ENCODE measurements around the gene GRM8.

The GRM8 gene

DNA sequence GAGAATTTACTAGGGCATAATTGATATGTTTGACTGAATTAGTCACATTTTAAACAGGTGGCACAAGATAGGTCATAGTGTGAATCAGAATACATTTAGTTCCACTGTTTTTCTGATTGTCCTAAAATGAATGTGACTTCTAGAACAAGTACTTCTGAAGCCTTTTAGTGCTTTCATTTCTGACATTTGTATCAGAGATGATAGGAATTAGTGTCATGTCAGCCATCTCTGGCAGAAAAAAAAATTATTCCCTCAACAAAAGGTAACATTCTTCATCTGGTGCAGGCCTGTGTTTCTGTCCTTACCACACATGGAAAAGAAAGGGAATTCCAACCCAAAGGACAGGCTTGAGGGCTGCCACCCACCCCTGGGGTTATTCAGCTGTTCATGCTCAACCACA, 21.3 kb downstream of the GRM8 start:
- DNase-seq (ENCODE audit: low read depth in 2 of 2): no peak

- no peak for DNase-seq (ENCODE audit: low read depth in 2 of 2)
Observed at GRCh38 chr7:127230192-127230925, 22.4 kb downstream of the GRM8 start.

- DNase-seq (ENCODE audit: low read depth in 2 of 2): no peak
Observed at GRCh38 chr7:127226685-127227374, 25.9 kb downstream of the GRM8 start.

DNA sequence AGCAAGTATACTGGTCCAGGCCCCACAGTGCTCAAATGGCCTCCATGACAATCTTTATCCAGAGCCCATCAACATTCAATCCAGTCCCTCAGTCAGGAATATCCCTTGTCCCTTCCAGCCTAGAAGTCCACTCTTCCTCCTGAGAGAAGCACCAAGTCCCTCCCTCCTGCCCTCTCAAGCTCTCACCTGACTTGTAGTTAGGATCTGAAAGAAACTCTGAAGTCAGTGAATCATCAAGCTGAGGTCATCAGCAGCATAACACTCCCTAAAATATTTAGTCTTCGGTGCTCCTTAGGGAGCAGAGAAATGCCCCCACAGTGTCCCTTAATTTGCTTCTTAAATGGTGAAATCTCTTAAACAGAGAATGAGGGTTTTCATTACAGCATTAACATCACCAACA, 31.0 kb downstream of the GRM8 start:
- no peak for DNase-seq (ENCODE audit: low read depth in 2 of 2)

- no peak for DNase-seq (ENCODE audit: low read depth in 2 of 2)
Observed at GRCh38 chr7:127214956-127215718, 37.6 kb downstream of the GRM8 start.

- no peak for DNase-seq (ENCODE audit: low read depth in 2 of 2)
Observed at GRCh38 chr7:127209886-127210285, 42.9 kb downstream of the GRM8 start.

DNA sequence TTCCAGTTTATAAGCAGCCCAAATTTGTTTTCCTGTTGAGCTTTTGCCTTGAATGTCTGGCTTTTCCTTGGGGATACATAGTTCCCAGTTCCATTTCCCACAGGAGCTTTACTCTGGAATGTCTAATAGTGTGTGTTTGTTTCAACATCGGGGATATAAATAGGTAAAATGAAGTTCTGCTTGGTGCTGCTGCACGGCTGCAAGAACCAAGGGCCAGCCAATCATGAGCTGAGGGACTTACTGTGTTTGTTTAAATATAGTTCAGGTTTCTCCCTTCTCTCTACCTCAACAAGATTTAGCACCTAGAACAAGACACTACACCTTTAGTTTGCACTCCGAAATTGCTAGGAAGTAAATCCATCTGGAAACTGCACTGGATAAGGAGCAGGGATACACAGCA, 43.9 kb downstream of the GRM8 start:
- no peak for DNase-seq (ENCODE audit: low read depth in 2 of 2)

- DNase-seq (ENCODE audit: low read depth in 2 of 2): no peak
Observed at GRCh38 chr7:127208351-127208750, 44.4 kb downstream of the GRM8 start.

DNA sequence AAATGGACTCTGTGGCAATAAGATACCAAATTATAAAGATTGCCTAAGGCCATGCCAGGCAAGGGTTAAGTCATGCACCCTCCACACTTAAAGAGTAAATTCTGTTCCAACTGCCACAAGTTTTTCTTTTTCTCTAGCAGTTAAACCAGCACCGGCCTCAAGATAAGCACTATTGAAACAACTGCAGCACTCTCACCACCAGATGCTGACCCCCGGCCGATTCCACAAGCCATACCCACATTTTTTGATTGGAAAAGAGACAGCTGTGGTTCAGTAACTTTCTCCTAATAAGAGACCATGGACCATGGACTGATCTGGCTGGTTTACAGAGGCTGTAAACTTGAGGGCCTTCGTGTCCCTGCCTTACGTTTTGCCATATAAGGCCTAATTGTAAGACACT, 44.9 kb downstream of the GRM8 start:
- no peak for DNase-seq (ENCODE audit: low read depth in 2 of 2)

DNA sequence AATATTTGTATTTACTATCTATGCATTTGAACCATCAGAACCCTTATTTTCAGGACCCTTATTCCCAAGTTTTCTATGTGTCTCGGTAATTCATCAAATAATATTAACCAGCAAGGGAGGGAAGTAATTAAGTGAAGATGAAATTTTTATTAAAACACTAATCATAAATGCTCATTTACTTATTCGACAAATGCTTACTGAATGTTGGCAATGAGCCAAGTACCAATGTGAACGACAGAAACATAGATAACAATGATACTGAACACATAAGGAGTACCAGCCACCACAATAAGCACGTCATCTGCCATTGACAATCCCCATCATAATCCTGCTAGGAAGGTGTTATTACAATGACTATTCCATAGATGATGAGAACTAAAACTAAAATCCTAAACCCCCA, 45.5 kb downstream of the GRM8 start:
- no peak for DNase-seq (ENCODE audit: low read depth in 2 of 2)

DNA sequence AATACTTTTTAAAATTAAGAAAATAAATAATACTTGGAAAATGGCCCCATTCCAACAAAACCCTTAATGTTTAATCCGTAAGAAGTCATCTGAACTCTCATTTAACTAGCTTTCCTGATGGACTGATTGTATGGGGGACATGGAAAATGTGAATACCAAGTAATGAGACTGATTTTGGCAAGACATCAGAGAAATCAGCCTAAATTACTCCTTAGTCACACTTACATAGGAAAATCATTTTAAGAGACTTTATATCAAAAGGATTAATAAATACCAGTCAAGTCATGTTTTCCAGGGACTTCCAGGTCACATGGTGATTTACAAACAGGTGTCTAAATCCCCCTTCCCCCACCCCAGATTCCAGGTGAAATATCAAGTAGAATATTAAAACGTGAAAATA, 58.2 kb downstream of the GRM8 start:
- DNase-seq (ENCODE audit: low read depth in 2 of 2): no peak

GRCh38 chr7:127189886-127190285, 62.9 kb downstream of the GRM8 start:
- no peak for DNase-seq (ENCODE audit: low read depth in 2 of 2)

GRCh38 chr7:127189074-127189473, 63.7 kb downstream of the GRM8 start:
- no peak for DNase-seq (ENCODE audit: low read depth in 2 of 2)

GRCh38 chr7:127187740-127188139, 65.0 kb downstream of the GRM8 start:
- no peak for DNase-seq (ENCODE audit: low read depth in 2 of 2)

DNA sequence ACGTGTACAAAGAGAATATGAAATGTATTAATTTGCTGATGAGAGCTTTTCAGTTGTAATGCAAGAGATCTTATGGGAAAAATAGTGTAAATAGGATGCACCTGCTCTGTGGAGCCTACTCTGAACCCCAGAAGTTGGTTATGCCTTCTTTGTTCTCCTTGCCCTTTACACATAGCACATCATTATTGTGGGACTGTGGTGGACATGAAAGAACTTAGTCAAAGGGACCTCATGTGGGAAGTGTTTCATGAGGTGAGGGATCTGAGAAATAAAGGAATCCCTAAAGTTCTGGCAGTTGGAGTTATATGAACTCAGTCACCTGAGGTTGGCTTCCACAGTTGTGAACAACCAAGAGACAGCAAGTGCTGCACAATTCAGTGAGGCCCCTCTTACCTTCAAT, 66.1 kb downstream of the GRM8 start:
- DNase-seq (ENCODE audit: low read depth in 2 of 2): no peak

DNA sequence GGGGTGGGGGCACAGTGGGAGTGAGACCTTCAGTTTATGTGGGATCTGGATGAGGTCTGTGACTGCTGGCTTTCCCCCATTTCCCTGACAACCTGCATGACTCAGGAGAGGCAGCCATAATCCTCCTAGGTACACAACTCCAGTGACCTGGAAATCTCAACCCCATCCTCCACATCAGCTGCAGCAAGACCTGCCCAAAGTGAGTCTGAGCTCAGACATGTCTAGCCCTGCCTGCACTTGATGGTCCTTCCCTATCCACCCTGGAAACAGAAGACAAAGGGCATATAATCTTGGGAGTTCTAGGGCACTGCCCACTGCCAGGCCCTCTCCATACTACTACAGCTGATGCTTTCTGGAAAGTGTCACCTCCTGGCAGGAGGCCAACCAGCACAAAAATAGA, 75.6 kb downstream of the GRM8 start:
- DNase-seq (ENCODE audit: low read depth in 2 of 2): no peak

DNA sequence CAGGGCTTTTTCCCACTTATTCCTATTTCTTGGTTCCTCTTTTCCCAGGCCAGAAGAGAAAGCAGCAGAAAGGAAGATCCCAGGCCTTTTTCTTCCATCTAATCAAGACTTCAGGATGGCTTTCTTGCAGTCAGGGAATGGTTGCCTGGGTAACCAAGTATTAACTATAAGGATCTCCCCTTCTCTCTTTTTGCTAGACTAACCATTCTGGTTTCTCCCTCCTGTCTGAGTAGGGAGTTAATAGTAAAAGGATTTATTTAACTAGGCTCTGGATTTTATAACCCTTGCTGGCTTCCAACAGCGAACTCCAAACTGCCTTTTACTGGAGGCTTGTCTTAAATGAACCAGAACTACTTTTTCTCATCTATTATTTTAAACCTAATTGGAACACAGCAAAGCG, 90.4 kb downstream of the GRM8 start:
- DNase-seq (ENCODE audit: low read depth in 2 of 2): no peak

GRCh38 chr7:127158659-127159058, 94.1 kb downstream of the GRM8 start:
- no peak for DNase-seq (ENCODE audit: low read depth in 2 of 2)

DNA sequence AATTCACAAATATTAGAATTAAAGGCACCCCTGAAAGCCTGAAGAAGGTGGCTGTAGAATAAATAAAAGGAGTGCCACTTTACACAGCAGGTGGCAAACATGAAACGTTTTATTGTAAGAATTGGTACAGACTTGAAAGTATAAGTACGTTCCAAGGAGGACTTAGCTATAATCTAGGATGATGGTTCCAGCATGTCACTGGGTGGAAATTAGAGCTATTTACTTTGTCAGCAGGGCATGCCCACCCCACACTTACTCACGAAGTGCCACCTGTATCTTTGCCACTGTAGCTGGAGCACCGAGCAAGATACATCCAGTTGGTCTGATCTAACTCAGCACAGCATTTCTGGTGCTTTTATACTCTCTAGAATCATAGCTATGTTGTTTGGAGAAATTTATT, 97.8 kb downstream of the GRM8 start:
- DNase-seq (ENCODE audit: low read depth in 2 of 2): no peak

DNA sequence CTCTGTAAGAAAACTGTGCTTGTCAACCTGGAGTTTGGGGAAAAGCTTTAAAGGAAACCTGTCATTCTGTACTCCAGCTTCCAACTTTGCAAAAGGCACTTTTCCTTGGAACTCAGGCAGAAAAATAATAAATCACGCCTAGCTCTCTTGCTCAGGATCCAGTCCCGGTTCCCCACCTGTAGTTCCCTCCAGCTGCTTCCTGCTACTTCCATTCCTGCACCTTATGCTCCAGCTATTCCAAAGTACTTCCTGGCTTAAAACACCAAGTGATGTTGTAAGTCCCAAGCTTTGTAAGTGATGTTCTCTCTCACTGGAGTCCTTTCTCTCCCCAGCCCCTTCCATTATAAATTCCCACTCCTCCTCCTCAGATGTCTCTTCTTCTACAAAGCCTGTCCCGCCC, 98.6 kb downstream of the GRM8 start:
- DNase-seq (ENCODE audit: low read depth in 2 of 2): no peak

- DNase-seq (ENCODE audit: low read depth in 2 of 2): no peak
Observed at GRCh38 chr7:127153315-127153714, 99.4 kb downstream of the GRM8 start.

GRCh38 chr7:127152423-127152822, 100.3 kb downstream of the GRM8 start:
- DNase-seq (ENCODE audit: low read depth in 2 of 2): no peak

DNA sequence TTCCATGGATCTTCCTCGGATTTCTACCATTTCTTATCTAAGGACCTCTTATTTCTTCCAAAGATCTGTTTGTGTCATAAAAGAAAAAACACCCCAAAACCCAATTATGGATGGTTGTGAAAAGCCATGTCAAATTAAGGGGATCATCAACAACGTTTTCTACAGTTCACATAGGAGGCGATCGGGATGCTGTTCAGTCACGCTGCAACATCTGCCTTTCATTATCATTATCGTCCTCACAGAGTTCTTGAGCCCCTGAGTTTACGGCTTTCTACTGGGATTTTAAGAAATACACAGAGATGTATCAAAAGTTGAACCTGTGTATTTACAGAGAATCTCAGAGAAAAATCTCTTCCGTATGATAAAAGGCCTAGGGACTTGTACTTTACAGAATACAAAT, 101.4 kb downstream of the GRM8 start:
- DNase-seq (ENCODE audit: low read depth in 2 of 2): no peak

Measured in stimulated activated CD4-positive, alpha-beta T cell treated with anti-CD3 and anti-CD28 coated beads, Interleukin-4, amount 100 ng/mL, for 48 hours (primary cell).